ENCODE results near the gene POGK. TPM values are rescaled to one million over a fixed set of nuclear protein-coding genes. Genes with fewer than 3 reads are reported as not detected.
"Not testable (repeated sequence)": the region's sequence is repeated elsewhere in the genome, so short reads cannot be mapped to it uniquely, and the experiment has no call there.

The POGK gene
- total and polyA plus RNA-seq, 8 donors = 48.9 to 60.1 (median 53.7) TPM

GRCh38 chr1:166875302-166875733 is 36.0 kb downstream of the POGK start:
- Histone ChIP-seq H3K36me3 (no peaks in the 10 kb centered on the region), H3K4me3 (peak overlapping the region; percentile 65 to 94), H3K9me3 (no peaks in the 10 kb centered on the region), H3K27ac (peak overlapping the region; percentile 90 to 94), H3K27me3 (no peaks in the 10 kb centered on the region), H3K4me1 (peaks cover 16 to 33% of the 10 kb centered on the region in 2 donors)
- intact Hi-C loops (cut with DNase I) = no loop called here
- DNase-seq (no peak), ATAC-seq (no peak)
- TF ChIP-seq CTCF (IDR thresholded peaks at IDR 0.05) = no peak

- ATAC-seq (peak; percentile 95), DNase-seq (peak; percentile 97 to 99 (median 98))
- no peaks in the 10 kb centered on the region for H3K9me3 ChIP-seq
- H3K27ac ChIP-seq = peak within 1 kb of the TSS; percentile 90 to 94
- H3K4me1 ChIP-seq = peaks cover 16 to 33% of the 10 kb centered on the region in 2 donors
- peak within 1 kb of the TSS; percentile 65 to 94 for H3K4me3 ChIP-seq
- intact Hi-C loops (cut with DNase I) = no loop called here
- no peak for TF ChIP-seq CTCF (IDR thresholded peaks at IDR 0.05)
- H3K27me3 ChIP-seq = no peaks in the 10 kb centered on the region
- no peaks in the 10 kb centered on the region for H3K36me3 ChIP-seq
Observed at GRCh38 chr1:166875734-166876539, 36.7 kb downstream of the POGK start, which contains the start of gene TADA1. Gene TADA1, minus strand, starts transcription at chr1:166876264. Its CDS starts 31 bp downstream, at chr1:166876233.

- peak overlapping the region; percentile 90 to 94 for H3K27ac ChIP-seq
- no peaks in the 10 kb centered on the region for H3K9me3 ChIP-seq
- intact Hi-C loops (cut with DNase I) = no loop called here
- peak overlapping the region; percentile 65 to 94 for H3K4me3 ChIP-seq
- no peak for ATAC-seq
- peaks cover 16 to 29% of the 10 kb centered on the region in 2 donors for H3K4me1 ChIP-seq
- H3K27me3 ChIP-seq = no peaks in the 10 kb centered on the region
- H3K36me3 ChIP-seq = no peaks in the 10 kb centered on the region
- no peak for DNase-seq
- peak in 1 of 2 donors; percentile 36 for TF ChIP-seq CTCF (IDR thresholded peaks at IDR 0.05)
Observed at GRCh38 chr1:166876540-166876838, 37.2 kb downstream of the POGK start.

GRCh38 chr1:166878173-166878917 is 39.1 kb downstream of the POGK start:
- H3K4me3 ChIP-seq; H3K9me3 ChIP-seq; H3K36me3 ChIP-seq; H3K27me3 ChIP-seq; intact Hi-C loops (cut with DNase I); ATAC-seq; DNase-seq; H3K27ac ChIP-seq: not testable (repeated sequence)
- peaks cover 16 to 23% of the 10 kb centered on the region in 2 donors for H3K4me1 ChIP-seq

- H3K27ac ChIP-seq = no peak overlapping the region
- TF ChIP-seq CTCF (IDR thresholded peaks at IDR 0.05) = no peak
- DNase-seq (no peak), ATAC-seq (no peak)
- H3K9me3 ChIP-seq = no peaks in the 10 kb centered on the region
- H3K36me3 ChIP-seq = no peaks in the 10 kb centered on the region
- H3K27me3 ChIP-seq = peaks cover 8 to 27% of the 10 kb centered on the region in 2 donors
- peaks cover 3 to 7% of the 10 kb centered on the region in 2 donors for H3K4me1 ChIP-seq
- intact Hi-C loops (cut with DNase I) = no loop called here
- H3K4me3 ChIP-seq = no peak overlapping the region
Observed at GRCh38 chr1:166882893-166883292, 43.6 kb downstream of the POGK start.

Data from left lung (tissue), 10 donors.